GM23248 (cell line): ENCODE results near the gene IGFL1. TPM values are rescaled to one million over a fixed set of nuclear protein-coding genes. Genes with fewer than 3 reads are reported as not detected.
A peak's percentile ranks its signal among the peaks of the same experiment; 100 is the strongest.

ENCODE experiments used
- DNase-seq: peaks from one replicate; pipeline ENCODE4 v3.0.0-alpha.2; 2015
- H2AFZ ChIP-seq: fragments of 200-600 bp; sonication (generic); 2 replicates; pipeline ENCODE4 v1.6.1; 2016; ENCODE audit warnings: antibody characterized with exemption
- H3F3A ChIP-seq: fragments of 200-600 bp; sonication (generic); 2 replicates; pipeline ENCODE4 v1.6.1; 2016; ENCODE audit warnings: mild to moderate bottlenecking, antibody characterized with exemption, mixed run types; ENCODE audit not compliant: insufficient read depth
- H3K27ac ChIP-seq: fragments of 200-600 bp; sonication (generic); 2 replicates; pipeline ENCODE4 v1.5.1; 2016; ENCODE audit warnings: mild to moderate bottlenecking
- H3K27me3 ChIP-seq: fragments of 200-600 bp; sonication (generic); replicated peaks from 2 replicates; pipeline ENCODE4 v1.6.1; 2016; ENCODE audit warnings: mild to moderate bottlenecking; ENCODE audit not compliant: insufficient read depth
- H3K36me3 ChIP-seq: fragments of 200-600 bp; sonication (generic); 2 replicates; pipeline ENCODE4 v1.6.1; 2016; ENCODE audit warnings: low read depth, mild to moderate bottlenecking
- H3K4me1 ChIP-seq: fragments of 200-600 bp; sonication (generic); 2 replicates; pipeline ENCODE4 v1.6.1; 2016; ENCODE audit warnings: mild to moderate bottlenecking; ENCODE audit not compliant: insufficient read depth
- H3K4me2 ChIP-seq: fragments of 200-600 bp; sonication (generic); one replicate; pipeline ENCODE4 v1.6.1; 2016; ENCODE audit warnings: mild to moderate bottlenecking; ENCODE audit not compliant: unreplicated experiment
- H3K4me3 ChIP-seq: fragments of 200-600 bp; sonication (generic); 2 replicates; pipeline ENCODE4 v1.5.1; 2016; ENCODE audit warnings: mild to moderate bottlenecking
- H3K79me2 ChIP-seq: fragments of 200-600 bp; sonication (generic); 2 replicates; pipeline ENCODE4 v1.6.1; 2016; ENCODE audit warnings: mild to moderate bottlenecking; ENCODE audit not compliant: insufficient read depth
- H3K9ac ChIP-seq: fragments of 200-600 bp; sonication (generic); 2 replicates; pipeline ENCODE4 v1.6.1; 2016; ENCODE audit warnings: mild to moderate bottlenecking
- H3K9me2 ChIP-seq: fragments of 200-600 bp; sonication (generic); 2 replicates; pipeline ENCODE4 v1.6.1; 2016; ENCODE audit warnings: mixed run types, mild to moderate bottlenecking, moderate library complexity; ENCODE audit not compliant: insufficient read depth
- H3K9me3 ChIP-seq: fragments of 200-600 bp; sonication (generic); one replicate; pipeline ENCODE4 v1.6.1; 2017; ENCODE audit warnings: low read depth
- H4K20me1 ChIP-seq: fragments of 200-600 bp; sonication (generic); 2 replicates; pipeline ENCODE4 v1.6.0; 2016; ENCODE audit not compliant: insufficient read depth
- EZH2 ChIP-seq: fragments of 200-600 bp; sonication (generic); IDR thresholded peaks from 2 replicates; pipeline ENCODE4 v1.6.1; 2018; ENCODE audit warnings: antibody characterized with exemption, mild to moderate bottlenecking; ENCODE audit not compliant: insufficient read depth, poor library complexity, severe bottlenecking
- EZH2phosphoT487 ChIP-seq: fragments of 200-600 bp; sonication (generic); IDR thresholded peaks from 2 replicates; pipeline ENCODE4 v1.6.1; 2018; ENCODE audit warnings: antibody characterized with exemption, moderate library complexity, mild to moderate bottlenecking, low read depth; ENCODE audit not compliant: insufficient read depth
- WGBS, 2 experiments: methylation state at CpG; one replicate each; pipeline ENCODE4 v1.1.6; 2015 to 2017; ENCODE audit warnings: low lambda C conversion rate in 2 of 2, low coverage in 1 of 2; ENCODE audit errors: missing lambda C conversion rate in 2 of 2; 5-methylcytosine and 5-hydroxymethylcytosine counted together
- in situ Hi-C: fragments of 300-500 bp; cut with MboI; formaldehyde crosslinking; loops from 2 replicates; pipeline ENCODE4 v1.15.0; 2020
- polyA plus RNA-seq: library from polyadenylated mRNA; unstranded; fragments of >200 nt; fragmentation: Nextera tagmentation; extraction: Ambion mirVana; gene quantifications from 2 replicates; pipeline ENCODE4 v1.2.1, GENCODE V29; 2016
- total RNA-seq: library from RNA; depleted of rRNA; stranded (reverse); fragments of >200 nt; shearing (Covaris generic); gene quantifications from 2 replicates; pipeline ENCODE4 v1.2.3, GENCODE V29; 2014

IGFL1 gene
- total and polyA plus RNA-seq, 2 experiments from 2014 or later: not detected

- in situ Hi-C loops: no loop called here
- 25 to 26% methylated on average over 3 of the region's 3 CpGs for WGBS, 2 experiments
- peaks cover 41% of the 10 kb centered on the region for H3K27me3 ChIP-seq
Observed at GRCh38 chr19:46224773-46225172, 4.8 kb upstream of the IGFL1 start.

GRCh38 chr19:46225558-46226004 lies 4.0 kb upstream of the IGFL1 start:
- H2AFZ ChIP-seq: no peak overlapping the region
- no peak overlapping the region for H3K9ac ChIP-seq
- H3F3A ChIP-seq: peaks cover 5% of the 10 kb centered on the region; the same call in 1 of the 2 replicates
- no peaks in the 10 kb centered on the region for H3K9me2 ChIP-seq
- DNase-seq: peak; percentile 25
- H3K4me2 ChIP-seq: no peak overlapping the region
- 1 to 3% methylated on average over 5 of the region's 5 CpGs for WGBS, 2 experiments
- TF ChIP-seq EZH2phosphoT487 (no peak), EZH2 (no peak)
- no peaks in the 10 kb centered on the region for H4K20me1 ChIP-seq
- no peaks in the 10 kb centered on the region for H3K79me2 ChIP-seq
- H3K27ac ChIP-seq: no peak overlapping the region
- in situ Hi-C loops: no loop called here
- H3K27me3 ChIP-seq: peaks cover 48% of the 10 kb centered on the region
- no peaks in the 10 kb centered on the region for H3K36me3 ChIP-seq
- no peak overlapping the region for H3K4me3 ChIP-seq
- H3K9me3 ChIP-seq: no peaks in the 10 kb centered on the region
- 0 out of 2 replicates have a peak, but pooled peaks cover 7% of the 10 kb centered on the region for H3K4me1 ChIP-seq

More at GRCh38 chr19:46224773-46225172, 4.8 kb upstream of the IGFL1 start:
- peaks cover 5% of the 10 kb centered on the region; the same call in 1 of the 2 replicates for H3F3A ChIP-seq
- 0 out of 2 replicates have a peak, but pooled peaks cover 7% of the 10 kb centered on the region for H3K4me1 ChIP-seq
- TF ChIP-seq EZH2 (no peak), EZH2phosphoT487 (no peak)
- no peak overlapping the region for H3K9ac ChIP-seq
- H3K79me2 ChIP-seq: no peaks in the 10 kb centered on the region
- H3K9me3 ChIP-seq: no peaks in the 10 kb centered on the region
- no peak overlapping the region for H2AFZ ChIP-seq
- DNase-seq: no peak
- no peak overlapping the region for H3K27ac ChIP-seq
- H3K4me2 ChIP-seq: no peak overlapping the region
- no peaks in the 10 kb centered on the region for H3K9me2 ChIP-seq
- H4K20me1 ChIP-seq: no peaks in the 10 kb centered on the region
- H3K4me3 ChIP-seq: no peak overlapping the region
- H3K36me3 ChIP-seq: no peaks in the 10 kb centered on the region

GRCh38 chr19:46226438-46226973 lies 3.0 kb upstream of the IGFL1 start:
- 30 to 32% methylated on average over 9 of the region's 9 CpGs for WGBS, 2 experiments
- Histone ChIP-seq H2AFZ (no peak overlapping the region), H3K27ac (no peak overlapping the region), H3K36me3 (no peaks in the 10 kb centered on the region), H3K4me2 (no peak overlapping the region), H3K9me2 (no peaks in the 10 kb centered on the region), H3K4me1 (0 out of 2 replicates have a peak, but pooled peaks cover 7% of the 10 kb centered on the region), H3K9ac (no peak overlapping the region), H3F3A (peaks cover 2% of the 10 kb centered on the region; the same call in 1 of the 2 replicates), H3K79me2 (no peaks in the 10 kb centered on the region), H4K20me1 (no peaks in the 10 kb centered on the region), H3K4me3 (no peak overlapping the region), H3K27me3 (peaks cover 57% of the 10 kb centered on the region), H3K9me3 (no peaks in the 10 kb centered on the region)
- no peak for DNase-seq
- in situ Hi-C loops: no loop called here
- no peak for TF ChIP-seq EZH2
- no peak for TF ChIP-seq EZH2phosphoT487

GRCh38 chr19:46232029-46232428 lies 2.5 kb downstream of the IGFL1 start:
- in situ Hi-C loops: no loop called here
- no peaks in the 10 kb centered on the region for H3K79me2 ChIP-seq
- H4K20me1 ChIP-seq: no peaks in the 10 kb centered on the region

More at GRCh38 chr19:46232029-46232428, 2.5 kb downstream of the IGFL1 start:
- H3F3A ChIP-seq: no peaks in the 10 kb centered on the region
- no peaks in the 10 kb centered on the region for H3K4me1 ChIP-seq
- H3K9me3 ChIP-seq: no peaks in the 10 kb centered on the region
- no peak for DNase-seq
- H3K27me3 ChIP-seq: peaks cover 77% of the 10 kb centered on the region
- H3K4me3 ChIP-seq: no peak overlapping the region
- no peaks in the 10 kb centered on the region for H3K36me3 ChIP-seq
- H2AFZ ChIP-seq: no peak overlapping the region
- H3K9me2 ChIP-seq: no peaks in the 10 kb centered on the region
- H3K9ac ChIP-seq: no peak overlapping the region
- no peak overlapping the region for H3K27ac ChIP-seq
- TF ChIP-seq EZH2phosphoT487 (no peak), EZH2 (no peak)
- WGBS, 2 experiments: 31 to 33% methylated on average over 10 of the region's 10 CpGs
- no peak overlapping the region for H3K4me2 ChIP-seq
